ENCODE results near the gene ZP1. TPM values are rescaled to one million over a fixed set of nuclear protein-coding genes. Genes with fewer than 3 reads are reported as not detected.

The ZP1 gene
- polyA plus RNA-seq, 6 donors from 2014 or later, result not detected

DNA sequence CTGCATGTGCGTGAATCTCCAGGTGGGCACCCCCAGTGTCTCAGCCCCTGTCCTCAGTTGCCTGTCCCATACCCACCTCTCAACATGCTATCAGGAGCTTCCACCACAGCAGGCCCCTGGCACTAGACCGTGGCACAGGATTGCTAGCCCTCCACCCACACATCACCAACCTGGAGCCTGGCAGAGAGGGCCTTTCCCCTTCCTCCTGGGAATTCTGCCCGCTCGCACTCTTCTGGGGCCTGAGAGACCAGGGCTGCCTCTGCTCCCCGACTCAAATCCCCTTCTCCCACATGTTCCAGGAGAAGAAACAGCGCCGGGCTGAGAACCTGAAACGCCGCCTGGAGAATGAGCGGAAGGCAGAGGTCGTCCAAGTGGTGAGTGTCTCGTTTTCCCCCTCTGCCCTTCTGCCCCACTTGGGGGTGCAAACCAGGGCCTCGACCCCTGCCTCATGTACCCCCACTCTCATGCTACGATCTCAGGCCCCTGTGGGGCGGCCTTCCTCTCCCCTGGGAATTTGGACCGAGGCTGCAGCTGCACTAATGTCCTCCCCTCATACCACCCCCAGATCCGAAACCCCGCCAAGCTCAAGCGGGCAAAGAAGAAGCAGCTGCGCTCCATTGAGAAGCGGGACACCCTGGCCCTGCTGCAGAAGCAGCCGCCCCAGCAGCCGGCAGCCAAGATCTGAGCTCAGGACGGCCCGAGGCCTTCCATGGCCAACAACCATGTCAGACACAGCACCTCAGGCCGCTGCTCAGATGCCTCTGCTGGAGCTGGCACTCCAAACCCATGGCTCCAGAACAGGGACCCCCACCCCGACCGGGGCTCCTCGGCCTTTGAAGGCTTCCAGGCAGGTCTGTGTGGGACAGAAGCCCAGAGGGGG, 17.5 kb upstream of the ZP1 start:
- Mint-ChIP-seq H3K9me3 (no peaks in the 10 kb centered on the region), H3K4me1 (peaks cover 8 to 11% (median 10%) of the 10 kb centered on the region in 3 donors), H3K27ac (no peak overlapping the region), H3K36me3 (peaks cover 8 to 43% of the 10 kb centered on the region in 2 donors), H3K27me3 (no peaks in the 10 kb centered on the region), H3K4me3 (peak overlapping the region in 1 of 8 donors; percentile 33)
- ATAC-seq (ENCODE audit: low read depth in 2 of 2), result no peak
- DNase-seq, result no peak

DNA sequence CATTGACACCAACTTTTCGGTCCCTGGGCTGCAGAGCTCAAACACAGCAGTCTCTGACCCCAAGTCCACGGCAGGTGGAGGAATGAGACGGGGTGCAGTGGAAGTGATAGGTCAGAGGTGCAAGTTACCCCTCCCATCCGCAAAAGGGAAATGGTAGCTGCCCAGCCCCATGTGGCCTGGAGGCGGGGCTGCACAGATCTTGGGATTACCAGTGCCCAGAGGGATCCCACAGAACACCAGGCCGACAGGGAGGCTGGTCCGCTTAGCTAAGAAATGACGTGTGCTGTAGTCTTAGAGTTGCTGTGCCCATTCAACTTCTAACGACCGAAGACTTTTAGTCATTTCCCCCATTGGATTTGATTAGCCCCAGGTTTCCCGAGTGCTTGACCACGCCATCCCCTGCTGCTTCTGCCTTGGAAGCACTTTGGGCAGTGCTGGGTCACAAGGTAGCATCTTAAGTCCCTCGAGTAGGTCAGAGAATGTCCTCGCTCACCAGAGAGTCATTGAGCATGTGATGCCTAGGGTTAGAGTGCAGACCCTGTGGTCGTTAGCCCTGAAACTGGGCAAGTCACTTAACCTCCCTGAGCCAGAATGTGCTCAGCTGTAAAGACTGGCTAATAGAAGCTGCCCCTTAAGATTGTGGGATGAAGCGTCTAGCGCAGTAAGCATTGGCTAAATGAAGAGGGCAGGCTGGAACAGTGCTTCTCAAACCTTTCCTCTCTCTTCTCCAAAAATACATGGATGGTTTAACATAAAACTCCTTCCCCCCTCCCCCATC, 15.8 kb upstream of the ZP1 start:
- DNase-seq, result no peak
- Mint-ChIP-seq H3K36me3 (peaks cover 8 to 43% of the 10 kb centered on the region in 2 donors), H3K27me3 (peaks cover 0 to 7% (median 0%) of the 10 kb centered on the region in 3 donors), H3K9me3 (no peaks in the 10 kb centered on the region), H3K27ac (peak overlapping the region in 1 of 6 donors; percentile 47), H3K4me3 (no peak overlapping the region), H3K4me1 (peaks cover 4 to 10% (median 5%) of the 10 kb centered on the region in 3 donors)
- ATAC-seq (ENCODE audit: low read depth in 2 of 2), result no peak

DNA sequence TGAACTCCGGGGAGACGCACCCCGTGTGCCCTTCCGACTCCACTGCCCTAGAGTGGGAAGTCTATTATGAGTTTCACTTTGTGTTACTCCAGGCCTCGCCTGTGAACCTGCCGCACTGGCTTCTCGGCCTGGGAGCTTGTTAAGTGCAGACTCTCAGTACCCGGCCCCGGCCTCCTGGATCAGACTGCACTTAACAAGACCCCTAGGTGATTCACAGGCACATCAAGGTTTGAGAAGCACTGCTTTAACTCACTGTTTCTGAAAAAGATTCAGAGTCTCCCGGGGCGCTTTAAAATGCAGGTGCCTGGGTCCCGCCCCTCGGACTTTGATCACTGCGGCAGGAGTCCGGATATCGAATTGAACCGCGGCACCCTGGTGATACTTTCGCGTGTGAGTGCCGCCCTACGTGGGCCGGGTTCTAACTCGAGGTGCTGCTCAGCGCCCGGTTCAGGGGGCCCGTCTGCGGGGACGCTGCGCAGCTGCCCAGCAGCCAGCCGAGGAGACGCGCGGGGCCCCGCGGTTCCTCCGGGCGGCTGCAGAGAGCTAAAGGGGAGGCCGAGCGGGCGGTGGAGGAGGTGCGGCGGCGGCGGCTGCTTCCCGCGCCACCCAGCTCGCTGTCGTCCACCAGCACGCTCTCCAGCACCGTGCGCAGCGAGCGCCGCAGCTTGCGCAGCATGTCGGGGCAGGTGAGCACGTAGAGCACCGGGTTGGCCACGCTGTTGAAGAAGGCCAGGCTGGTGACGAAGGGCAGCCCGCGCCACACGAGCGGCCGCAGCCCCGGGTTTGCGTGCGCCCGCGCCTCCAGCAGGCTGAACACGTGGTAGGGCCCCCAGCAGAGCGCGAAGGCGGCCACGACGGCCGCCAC, 15.0 kb upstream of the ZP1 start:
- Mint-ChIP-seq H3K4me1 (peaks cover 4 to 10% (median 5%) of the 10 kb centered on the region in 3 donors), H3K9me3 (no peaks in the 10 kb centered on the region), H3K4me3 (no peak overlapping the region), H3K27me3 (peaks cover 0 to 7% (median 0%) of the 10 kb centered on the region in 3 donors), H3K36me3 (peaks cover 8 to 43% of the 10 kb centered on the region in 2 donors), H3K27ac (no peak overlapping the region)
- DNase-seq (no peak), ATAC-seq (ENCODE audit: low read depth in 2 of 2) (no peak)

DNA sequence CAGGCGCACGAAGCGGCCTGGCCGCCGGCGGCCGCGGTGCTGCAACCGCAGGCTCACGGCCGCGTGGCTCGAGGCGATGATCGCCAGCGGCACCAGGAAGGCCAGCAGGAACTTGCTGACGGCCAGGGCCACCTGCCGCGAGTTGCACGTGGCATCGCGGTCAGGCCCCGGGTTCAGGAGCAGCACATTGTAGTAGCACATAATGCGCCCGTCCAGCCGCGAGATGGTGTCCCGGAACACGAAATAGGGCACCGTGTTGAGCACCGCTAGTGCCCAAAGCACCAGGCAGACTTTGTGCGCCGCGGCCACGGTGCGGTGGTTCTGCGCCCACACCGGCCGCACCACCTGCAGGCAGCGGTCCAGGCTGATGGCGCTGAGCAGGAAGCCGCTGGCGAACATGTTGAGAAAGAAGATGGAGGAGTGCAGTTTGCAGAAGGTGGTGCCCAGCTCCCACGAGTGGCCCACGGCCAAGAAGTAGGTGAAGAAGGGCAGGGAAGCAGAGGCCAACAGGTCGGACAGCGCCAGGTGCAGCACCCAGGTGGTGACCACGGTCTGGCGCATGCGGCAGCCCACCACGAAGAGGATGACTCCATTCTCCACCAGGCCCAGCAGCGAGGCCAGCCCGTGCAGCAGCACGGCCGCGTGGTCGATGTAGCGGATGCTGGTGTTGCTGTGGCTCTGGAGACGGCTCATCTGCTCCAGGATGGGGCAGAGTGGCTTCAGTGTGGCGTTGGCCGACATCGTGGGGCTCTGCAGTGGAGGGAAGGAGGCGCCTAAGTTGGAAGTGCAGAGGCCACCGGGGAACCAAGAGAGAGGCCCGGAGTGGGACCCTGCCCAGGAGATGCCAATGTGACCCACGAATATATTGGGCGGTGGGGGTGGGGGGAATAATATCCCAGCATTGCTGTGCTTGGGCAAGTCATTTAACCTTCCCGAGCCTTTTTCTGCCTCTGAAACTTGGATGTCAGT, 14.1 kb upstream of the ZP1 start:
- H3K36me3 Mint-ChIP-seq, result peaks cover 8 to 43% of the 10 kb centered on the region in 2 donors
- DNase-seq (no peak), ATAC-seq (ENCODE audit: low read depth in 2 of 2) (no peak)
- H3K4me1 Mint-ChIP-seq, result peaks cover 6 to 10% (median 9%) of the 10 kb centered on the region in 3 donors
- H3K4me3 Mint-ChIP-seq, result no peak overlapping the region
- H3K27ac Mint-ChIP-seq, result no peak overlapping the region
- no peaks in the 10 kb centered on the region for H3K9me3 Mint-ChIP-seq
- peaks cover 0 to 7% (median 0%) of the 10 kb centered on the region in 3 donors for H3K27me3 Mint-ChIP-seq

DNA sequence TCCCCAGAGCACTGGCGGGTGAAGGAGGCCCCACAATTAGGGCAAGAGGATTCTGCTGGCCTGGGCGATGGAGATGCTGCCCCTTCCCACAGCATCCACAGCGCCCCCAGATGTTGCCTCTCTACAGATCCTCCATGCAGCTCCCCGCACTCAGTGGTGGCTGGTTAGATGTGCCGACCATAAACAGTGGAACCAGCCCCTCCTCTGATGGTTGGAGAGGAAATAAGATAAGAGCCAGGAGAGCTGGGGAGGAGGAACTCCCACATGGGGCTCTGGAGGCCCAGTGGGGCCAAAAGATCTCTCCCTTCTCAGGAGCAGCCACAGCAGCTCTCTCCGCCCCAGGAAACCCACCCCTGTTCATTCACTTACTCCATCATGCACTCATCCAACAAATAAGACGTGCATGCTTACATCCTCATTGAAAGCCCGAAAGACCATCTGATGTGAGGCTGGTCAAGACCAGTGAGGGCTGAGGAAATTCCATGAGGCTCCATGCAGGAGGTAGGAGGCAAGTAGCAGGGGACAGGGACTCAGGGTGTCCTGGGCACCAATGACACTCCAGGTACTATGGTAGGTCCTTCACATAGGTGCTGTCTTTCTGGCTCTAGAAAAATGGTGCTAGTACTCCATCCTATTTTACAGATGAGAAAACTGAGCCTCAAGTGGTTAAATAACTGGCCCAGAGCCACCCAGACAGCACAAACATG, 13.0 kb upstream of the ZP1 start:
- ATAC-seq (ENCODE audit: low read depth in 2 of 2), result no peak
- Mint-ChIP-seq H3K27ac (peak overlapping the region in 1 of 6 donors; percentile 9), H3K36me3 (peaks cover 8 to 36% of the 10 kb centered on the region in 2 donors), H3K4me1 (peaks cover 11 to 20% (median 17%) of the 10 kb centered on the region in 3 donors), H3K9me3 (peaks cover 0 to 2% (median 0%) of the 10 kb centered on the region in 7 donors), H3K27me3 (peaks cover 0 to 7% (median 0%) of the 10 kb centered on the region in 3 donors), H3K4me3 (no peak overlapping the region)
- no peak for DNase-seq

DNA sequence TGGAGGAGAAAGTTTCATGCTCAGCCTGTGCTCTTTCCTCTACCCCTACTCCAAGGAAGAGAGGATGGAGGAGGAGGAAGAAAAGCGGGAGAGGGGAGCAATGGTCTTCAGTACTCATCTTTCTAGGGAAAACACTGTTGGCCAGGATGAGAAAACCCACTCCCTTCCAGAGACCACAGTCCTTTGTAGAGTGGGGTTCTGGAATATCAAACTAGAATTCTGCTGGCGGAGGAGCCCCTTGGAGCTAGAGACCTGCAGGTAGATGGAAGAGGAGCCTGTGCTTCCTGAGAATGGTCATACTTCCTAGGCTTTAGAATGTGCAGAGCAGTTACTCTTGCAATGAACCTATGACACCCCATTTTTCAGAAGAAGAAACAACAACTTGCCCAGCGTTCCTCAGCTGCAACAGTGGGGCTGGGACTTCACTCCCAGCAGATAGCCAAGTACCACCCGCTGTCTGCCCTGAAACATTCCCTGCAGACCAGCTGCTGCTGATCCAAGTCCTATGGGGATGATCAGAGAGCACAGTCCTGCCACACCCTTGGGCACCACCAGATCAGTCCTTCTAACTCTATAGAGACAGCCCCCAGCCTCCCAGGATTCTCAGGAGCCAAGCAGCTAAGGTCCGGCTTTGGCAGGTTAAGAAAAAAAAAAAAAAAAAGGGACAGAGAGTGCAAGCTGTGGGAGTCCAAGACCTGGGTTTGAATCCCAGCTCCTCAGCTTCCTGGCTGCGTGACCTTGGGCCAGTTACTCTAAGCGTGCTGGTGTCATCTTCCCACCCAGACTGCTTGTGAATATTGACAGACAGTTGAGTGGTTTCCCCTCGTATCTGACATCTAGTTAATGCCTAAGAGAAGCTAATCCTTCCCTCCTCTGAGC, 12.3 kb upstream of the ZP1 start:
- peak overlapping the region in 2 of 6 donors; percentile 52 to 74 for H3K27ac Mint-ChIP-seq
- peaks cover 8 to 29% of the 10 kb centered on the region in 2 donors for H3K36me3 Mint-ChIP-seq

DNA sequence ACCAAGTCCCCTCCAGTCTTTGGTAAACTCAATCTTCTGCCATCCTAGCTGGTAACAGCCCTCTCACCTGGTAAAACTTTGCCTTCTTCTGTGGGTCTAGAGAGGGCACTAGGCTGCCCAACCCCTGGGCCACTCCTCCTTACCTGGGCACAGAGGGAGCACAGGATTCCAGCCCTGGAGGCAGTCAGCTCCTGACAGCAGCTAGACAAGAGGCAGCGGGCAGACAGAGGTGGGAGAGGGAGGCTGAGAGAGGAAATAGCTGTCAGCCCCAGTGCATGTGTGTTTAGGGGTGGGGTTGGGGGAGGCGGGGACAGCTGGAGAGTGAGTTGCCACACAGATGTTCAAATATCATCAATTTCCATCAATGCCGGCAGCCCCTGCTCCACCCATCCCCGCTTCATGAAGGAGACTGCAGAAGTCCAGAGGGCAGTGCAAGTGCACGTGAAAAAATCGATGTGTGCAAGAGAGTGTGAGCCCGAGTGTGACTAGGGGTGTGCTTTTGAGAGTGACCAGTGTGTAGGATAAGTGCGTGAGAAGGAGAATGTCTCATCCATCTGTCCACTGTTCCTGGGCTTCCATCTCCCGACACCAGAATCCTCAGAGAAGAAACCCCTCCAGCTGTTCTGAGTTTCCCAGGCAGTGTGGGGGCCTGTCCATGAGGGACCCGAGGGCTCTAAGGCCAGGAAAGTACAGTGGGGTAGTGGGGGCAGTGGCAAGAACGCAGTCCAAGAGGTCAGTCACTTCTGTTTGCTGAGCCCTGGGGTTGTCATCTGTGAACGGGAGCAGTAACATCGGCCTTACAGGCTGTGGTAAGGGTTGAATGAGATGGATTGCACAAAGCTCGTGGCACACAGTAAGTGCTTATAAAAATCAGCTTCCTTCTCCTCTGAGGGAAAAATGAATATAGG, 11.4 kb upstream of the ZP1 start, which contains the start of gene PTGDR2:
TSS of gene PTGDR2 (minus strand) at position 225 of the 908 bp plus-strand sequence. CDS start 2,228 bp downstream, outside the sequence.
- Mint-ChIP-seq H3K27ac (peak within 1 kb of the TSS in 3 of 6 donors; percentile 63 to 76 (median 74)), H3K4me1 (peaks cover 13 to 20% (median 14%) of the 10 kb centered on the region in 3 donors), H3K36me3 (peaks cover 8 to 21% of the 10 kb centered on the region in 2 donors), H3K27me3 (peaks cover 0 to 7% (median 0%) of the 10 kb centered on the region in 3 donors), H3K4me3 (no peak within 1 kb of the TSS), H3K9me3 (peaks cover 0 to 2% (median 0%) of the 10 kb centered on the region in 7 donors)
- ATAC-seq (ENCODE audit: low read depth in 2 of 2) (no peak), DNase-seq (no peak)

More for the DNA sequence above, 12.3 kb upstream of the ZP1 start:
- Mint-ChIP-seq H3K9me3 (peaks cover 0 to 2% (median 0%) of the 10 kb centered on the region in 7 donors), H3K27me3 (peaks cover 0 to 7% (median 0%) of the 10 kb centered on the region in 3 donors), H3K4me1 (peaks cover 13 to 20% (median 18%) of the 10 kb centered on the region in 3 donors), H3K4me3 (no peak overlapping the region)
- no peak for DNase-seq
- ATAC-seq (ENCODE audit: low read depth in 2 of 2), result no peak

DNA sequence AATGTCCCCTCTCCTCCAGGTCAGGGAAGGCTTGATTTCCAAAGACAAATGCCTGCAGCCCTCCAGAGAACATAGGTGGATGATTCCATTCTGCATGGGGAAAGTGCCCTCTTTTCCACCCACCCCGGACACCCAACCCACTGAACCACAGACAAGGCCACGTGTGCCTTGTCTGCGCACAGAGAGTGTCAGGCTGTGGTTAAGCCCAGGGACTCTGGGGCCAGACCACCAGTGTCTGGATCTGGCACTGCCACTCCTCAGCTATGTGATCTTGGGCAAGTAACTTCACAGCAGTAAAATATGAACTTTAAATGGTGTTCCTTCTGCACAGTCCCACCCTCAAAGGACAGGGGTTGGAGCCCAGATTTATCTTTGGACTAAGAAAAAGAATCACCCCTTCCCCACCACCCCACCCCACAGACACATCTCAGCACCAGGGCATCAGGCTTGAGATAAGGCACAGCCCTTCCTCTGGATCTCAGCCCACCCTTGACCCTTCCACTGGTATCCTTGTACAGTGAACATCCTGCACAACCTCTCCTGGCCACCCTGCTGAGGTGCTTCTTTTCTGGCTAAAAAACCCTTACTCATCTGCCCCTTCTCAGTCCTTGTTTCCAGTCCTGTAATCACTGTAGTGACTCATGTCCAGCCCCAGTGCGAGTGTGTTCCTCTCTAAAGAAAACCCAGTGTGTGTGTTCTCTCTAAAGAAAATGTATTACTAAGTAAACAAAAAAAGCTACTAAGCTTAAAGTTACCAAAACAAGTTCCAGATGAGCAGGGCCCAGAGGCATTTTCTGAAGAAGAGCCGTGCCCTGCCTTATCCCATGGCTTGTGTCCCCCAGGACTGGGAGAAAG, 9.7 kb upstream of the ZP1 start:
- H3K36me3 Mint-ChIP-seq, result peaks cover 0 to 7% of the 10 kb centered on the region in 2 donors
- ATAC-seq (ENCODE audit: low read depth in 2 of 2) (no peak), DNase-seq (no peak)
- no peak overlapping the region for H3K4me3 Mint-ChIP-seq
- peaks cover 0 to 2% (median 0%) of the 10 kb centered on the region in 7 donors for H3K9me3 Mint-ChIP-seq
- peaks cover 13 to 20% (median 14%) of the 10 kb centered on the region in 3 donors for H3K4me1 Mint-ChIP-seq
- H3K27me3 Mint-ChIP-seq, result peaks cover 0 to 7% (median 4%) of the 10 kb centered on the region in 3 donors
- H3K27ac Mint-ChIP-seq, result peak overlapping the region in 1 of 6 donors; percentile 38

DNA sequence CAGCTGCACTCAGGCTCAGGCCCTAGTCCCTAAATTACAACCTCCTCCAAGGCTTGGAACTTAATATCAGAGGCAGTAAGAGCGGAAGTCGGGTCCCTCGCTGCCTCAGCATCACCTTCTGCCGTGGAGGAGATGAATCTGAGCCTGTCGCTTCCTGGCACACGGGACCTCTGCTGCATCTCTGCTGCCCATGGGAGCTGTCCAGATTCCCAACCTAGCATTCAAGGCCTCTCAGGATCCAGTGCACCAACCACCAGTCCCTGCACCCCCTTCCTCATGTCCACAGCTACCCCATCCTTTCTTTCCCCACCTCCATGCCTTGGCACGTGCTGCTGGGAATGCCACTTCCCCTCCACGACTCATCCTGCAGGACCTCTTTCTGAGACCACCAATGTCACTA, 9.1 kb upstream of the ZP1 start:
- Mint-ChIP-seq H3K9me3 (peaks cover 0 to 2% (median 0%) of the 10 kb centered on the region in 7 donors), H3K27me3 (peaks cover 0 to 7% (median 5%) of the 10 kb centered on the region in 3 donors), H3K27ac (no peak overlapping the region), H3K36me3 (peaks cover 0 to 3% of the 10 kb centered on the region in 2 donors), H3K4me3 (no peak overlapping the region), H3K4me1 (peaks cover 13 to 20% (median 14%) of the 10 kb centered on the region in 3 donors)
- ATAC-seq (ENCODE audit: low read depth in 2 of 2) (no peak), DNase-seq (no peak)
